ENCODE data around the gene TMEM190. TPM values are rescaled to one million over a fixed set of nuclear protein-coding genes. Genes with fewer than 3 reads are reported as not detected.
A peak's percentile ranks its signal among the peaks of the same experiment; 100 is the strongest.

The TMEM190 gene
- total and polyA plus RNA-seq, 5 experiments from 2014 or later: not detected

- Mint-ChIP-seq H3K27me3 (peaks cover 4 to 48% (median 34%) of the 10 kb centered on the region in 5 donors), H3K27ac (peak overlapping the region in 4 of 10 donors; percentile 1 to 86 (median 58)), H3K36me3 (no peaks in the 10 kb centered on the region), H3K4me1 (peaks cover 21 to 36% (median 25%) of the 10 kb centered on the region in 4 donors), H3K4me3 (peak overlapping the region; percentile 61 to 86 (median 80)), H3K9me3 (peaks cover 0 to 2% (median 0%) of the 10 kb centered on the region in 9 donors)
- POLR2A ChIA-PET: interaction anchor here (0.6 to 1.6 kb wide), 3 partner anchors 14 to 271 kb away, joined by 3 to 6 read pairs (median 3); partner anchors contain the start of genes KMT5C and ZNF784
- DNase-seq: peak in 1 of 10 donors; percentile 21
- ATAC-seq: peak; percentile 8 to 15
Measured at GRCh38 chr19:55353356-55353802, 23.2 kb upstream of the TMEM190 start.

- POLR2A ChIA-PET: interaction anchor here (0.6 kb wide), 1 partner anchor 270 kb away, joined by 3 read pairs; the partner anchor contains the start of gene ZNF784
- ATAC-seq (peak; percentile 69 to 80), DNase-seq (peak; percentile 46 to 77 (median 62))
- Mint-ChIP-seq H3K4me3 (peak overlapping the region; percentile 53 to 86 (median 80)), H3K36me3 (no peaks in the 10 kb centered on the region), H3K27ac (peak overlapping the region in 5 of 10 donors; percentile 41 to 83 (median 59)), H3K27me3 (peaks cover 4 to 48% (median 34%) of the 10 kb centered on the region in 5 donors), H3K4me1 (peaks cover 21 to 36% (median 25%) of the 10 kb centered on the region in 4 donors), H3K9me3 (peaks cover 0 to 2% (median 0%) of the 10 kb centered on the region in 9 donors)
Measured at GRCh38 chr19:55353803-55354697, 22.6 kb upstream of the TMEM190 start.

- peaks cover 4 to 48% (median 34%) of the 10 kb centered on the region in 5 donors for H3K27me3 Mint-ChIP-seq
- peak within 1 kb of the TSS in 6 of 10 donors; percentile 18 to 83 (median 60) for H3K27ac Mint-ChIP-seq
- no peaks in the 10 kb centered on the region for H3K36me3 Mint-ChIP-seq
- peak within 1 kb of the TSS; percentile 61 to 86 (median 80) for H3K4me3 Mint-ChIP-seq
- POLR2A ChIA-PET: interaction anchor here (1.0 kb wide), 1 partner anchor 30 kb away, joined by 3 read pairs; no protein-coding TSS in a partner anchor
- H3K4me1 Mint-ChIP-seq: peaks cover 21 to 36% (median 25%) of the 10 kb centered on the region in 4 donors
- peak in 1 of 10 donors; percentile 14 for DNase-seq
- peaks cover 0 to 2% (median 0%) of the 10 kb centered on the region in 9 donors for H3K9me3 Mint-ChIP-seq
- ATAC-seq: no peak
Measured at GRCh38 chr19:55354698-55355212, 21.9 kb upstream of the TMEM190 start, which contains the start of gene COX6B2. Gene COX6B2 (minus strand): TSS chr19:55354719. CDS start chr19:55354521, 198 bp downstream.

GRCh38 chr19:55355213-55355821 lies 21.3 kb upstream of the TMEM190 start:
- H3K4me3 Mint-ChIP-seq: peak overlapping the region in 7 of 10 donors; percentile 14 to 49 (median 33)
- POLR2A ChIA-PET: interaction anchor here (1.0 kb wide), 1 partner anchor 29 kb away, joined by 3 read pairs; no protein-coding TSS in a partner anchor
- peaks cover 21 to 36% (median 25%) of the 10 kb centered on the region in 4 donors for H3K4me1 Mint-ChIP-seq
- peaks cover 4 to 44% (median 34%) of the 10 kb centered on the region in 5 donors for H3K27me3 Mint-ChIP-seq
- ATAC-seq (no peak), DNase-seq (peak in 1 of 10 donors; percentile 12)
- no peaks in the 10 kb centered on the region for H3K36me3 Mint-ChIP-seq
- peak overlapping the region in 3 of 10 donors; percentile 18 to 69 (median 22) for H3K27ac Mint-ChIP-seq
- peaks cover 0 to 2% (median 0%) of the 10 kb centered on the region in 9 donors for H3K9me3 Mint-ChIP-seq

GRCh38 chr19:55358493-55358892 lies 18.1 kb upstream of the TMEM190 start:
- POLR2A ChIA-PET: interaction anchor here (0.6 kb wide), 1 partner anchor 28 kb away, joined by 3 read pairs; no protein-coding TSS in a partner anchor
- H3K36me3 Mint-ChIP-seq: no peaks in the 10 kb centered on the region
- H3K9me3 Mint-ChIP-seq: peaks cover 0 to 2% (median 0%) of the 10 kb centered on the region in 9 donors
- H3K4me3 Mint-ChIP-seq: no peak overlapping the region
- DNase-seq (no peak), ATAC-seq (no peak)
- H3K27me3 Mint-ChIP-seq: peaks cover 1 to 13% (median 9%) of the 10 kb centered on the region in 5 donors
- H3K4me1 Mint-ChIP-seq: peaks cover 3 to 12% (median 8%) of the 10 kb centered on the region in 4 donors
- H3K27ac Mint-ChIP-seq: no peak overlapping the region

- no peak for ATAC-seq
- peaks cover 1 to 13% (median 9%) of the 10 kb centered on the region in 5 donors for H3K27me3 Mint-ChIP-seq
- no peaks in the 10 kb centered on the region for H3K36me3 Mint-ChIP-seq
- H3K9me3 Mint-ChIP-seq: no peaks in the 10 kb centered on the region
- peaks cover 3 to 6% (median 5%) of the 10 kb centered on the region in 4 donors for H3K4me1 Mint-ChIP-seq
- H3K4me3 Mint-ChIP-seq: no peak overlapping the region
- DNase-seq: no peak
- POLR2A ChIA-PET: interaction anchor here (0.7 kb wide), 1 partner anchor 148 kb away, joined by 4 read pairs; no protein-coding TSS in a partner anchor
- H3K27ac Mint-ChIP-seq: no peak overlapping the region
Measured at GRCh38 chr19:55358943-55359908, 17.4 kb upstream of the TMEM190 start.

GRCh38 chr19:55360902-55361301 lies 15.7 kb upstream of the TMEM190 start:
- H3K27ac Mint-ChIP-seq: no peak overlapping the region
- H3K4me3 Mint-ChIP-seq: no peak overlapping the region
- DNase-seq: no peak
- H3K36me3 Mint-ChIP-seq: no peaks in the 10 kb centered on the region
- ATAC-seq: no peak
- H3K27me3 Mint-ChIP-seq: peaks cover 1 to 11% (median 7%) of the 10 kb centered on the region in 5 donors
- H3K4me1 Mint-ChIP-seq: peaks cover 0 to 2% (median 0%) of the 10 kb centered on the region in 4 donors
- no peaks in the 10 kb centered on the region for H3K9me3 Mint-ChIP-seq
- POLR2A ChIA-PET: interaction anchor here (1.0 kb wide), 1 partner anchor 21 kb away, joined by 3 read pairs; the partner anchor contains the start of gene KMT5C

GRCh38 chr19:55362174-55362989 lies 14.2 kb upstream of the TMEM190 start:
- no peaks in the 10 kb centered on the region for H3K9me3 Mint-ChIP-seq
- DNase-seq (no peak), ATAC-seq (no peak)
- POLR2A ChIA-PET: no interaction called here
- no peak overlapping the region for H3K4me3 Mint-ChIP-seq
- H3K27me3 Mint-ChIP-seq: peaks cover 0 to 13% (median 6%) of the 10 kb centered on the region in 5 donors
- H3K4me1 Mint-ChIP-seq: no peaks in the 10 kb centered on the region
- H3K36me3 Mint-ChIP-seq: no peaks in the 10 kb centered on the region
- no peak overlapping the region for H3K27ac Mint-ChIP-seq

GRCh38 chr19:55362990-55363716 lies 13.5 kb upstream of the TMEM190 start, which contains the start of gene GARIN5B:
Gene GARIN5B (minus strand): TSS chr19:55363260. CDS start chr19:55363066, 194 bp downstream.
- DNase-seq: no peak
- H3K4me3 Mint-ChIP-seq: no peak within 1 kb of the TSS
- ATAC-seq: no peak
- no peaks in the 10 kb centered on the region for H3K36me3 Mint-ChIP-seq
- no peak within 1 kb of the TSS for H3K27ac Mint-ChIP-seq
- no peaks in the 10 kb centered on the region for H3K9me3 Mint-ChIP-seq
- POLR2A ChIA-PET: interaction anchor here (1.1 kb wide), 1 partner anchor 21 kb away, joined by 3 read pairs; the partner anchor contains the start of gene TMEM238
- H3K27me3 Mint-ChIP-seq: peaks cover 2 to 13% (median 7%) of the 10 kb centered on the region in 5 donors
- no peaks in the 10 kb centered on the region for H3K4me1 Mint-ChIP-seq

GRCh38 chr19:55365245-55365644 lies 11.4 kb upstream of the TMEM190 start:
- POLR2A ChIA-PET: no interaction called here
- ATAC-seq (no peak), DNase-seq (no peak)
- Mint-ChIP-seq H3K27me3 (peaks cover 4 to 26% (median 12%) of the 10 kb centered on the region in 5 donors), H3K36me3 (peaks cover 0 to 3% (median 0%) of the 10 kb centered on the region in 3 donors), H3K4me3 (no peak overlapping the region), H3K27ac (no peak overlapping the region), H3K9me3 (no peaks in the 10 kb centered on the region), H3K4me1 (peaks cover 2 to 7% (median 4%) of the 10 kb centered on the region in 4 donors)

Data from naive thymus-derived CD8-positive, alpha-beta T cell (primary cell).